Measurements from ENCODE around the gene CT83. TPM values are rescaled to one million over a fixed set of nuclear protein-coding genes. Genes with fewer than 3 reads are reported as not detected.
A peak's percentile ranks its signal among the peaks of the same experiment; 100 is the strongest.

CT83 gene
- total RNA-seq, 1 donor from 2014 or later = not detected

GRCh38 chrX:116436358-116436816 is 26.4 kb downstream of the CT83 start, which contains the start of gene SLC6A14:
Gene SLC6A14, plus strand, starts transcription at chrX:116436606. Its CDS starts 104 bp downstream, at chrX:116436710.
- Mint-ChIP-seq H3K27me3 (ENCODE audit: low read depth) (peaks cover 14% of the 10 kb centered on the region), H3K9me3 (peaks cover 4% of the 10 kb centered on the region), H3K36me3 (no peaks in the 10 kb centered on the region), H3K27ac (no peak within 1 kb of the TSS), H3K4me1 (peaks cover 6% of the 10 kb centered on the region), H3K4me3 (no peak within 1 kb of the TSS)
- DNase-seq (ENCODE audit: low spot score in 2 of 2, unreplicated experiment in 2 of 2) = no peak
- TF ChIP-seq CTCF (IDR thresholded peaks at IDR 0.05; ENCODE audit: unreplicated experiment) = no peak

GRCh38 chrX:116435597-116435996 is 27.2 kb downstream of the CT83 start:
- peaks cover 4% of the 10 kb centered on the region for H3K9me3 Mint-ChIP-seq
- no peak overlapping the region for H3K27ac Mint-ChIP-seq
- no peaks in the 10 kb centered on the region for H3K36me3 Mint-ChIP-seq
- H3K4me1 Mint-ChIP-seq = peaks cover 6% of the 10 kb centered on the region
- H3K4me3 Mint-ChIP-seq = no peak overlapping the region
- no peak for DNase-seq (ENCODE audit: low spot score in 2 of 2, unreplicated experiment in 2 of 2)
- peaks cover 14% of the 10 kb centered on the region for H3K27me3 Mint-ChIP-seq (ENCODE audit: low read depth)
- no peak for TF ChIP-seq CTCF (IDR thresholded peaks at IDR 0.05; ENCODE audit: unreplicated experiment)

GRCh38 chrX:116427978-116428377 is 34.8 kb downstream of the CT83 start:
- no peak for DNase-seq (ENCODE audit: low spot score in 2 of 2, unreplicated experiment in 2 of 2)
- peaks cover under 1% of the 10 kb centered on the region for H3K4me1 Mint-ChIP-seq
- no peak for TF ChIP-seq CTCF (IDR thresholded peaks at IDR 0.05; ENCODE audit: unreplicated experiment)
- H3K4me3 Mint-ChIP-seq = no peak overlapping the region
- no peak overlapping the region for H3K27ac Mint-ChIP-seq
- peaks cover 6% of the 10 kb centered on the region for H3K9me3 Mint-ChIP-seq
- H3K27me3 Mint-ChIP-seq (ENCODE audit: low read depth) = no peaks in the 10 kb centered on the region
- H3K36me3 Mint-ChIP-seq = no peaks in the 10 kb centered on the region

- H3K27ac Mint-ChIP-seq = no peak overlapping the region
- peaks cover 3% of the 10 kb centered on the region for H3K9me3 Mint-ChIP-seq
- H3K4me3 Mint-ChIP-seq = no peak overlapping the region
- no peaks in the 10 kb centered on the region for H3K36me3 Mint-ChIP-seq
- peaks cover 10% of the 10 kb centered on the region for H3K4me1 Mint-ChIP-seq
- DNase-seq (ENCODE audit: low spot score in 2 of 2, unreplicated experiment in 2 of 2) = no peak
- TF ChIP-seq CTCF (IDR thresholded peaks at IDR 0.05; ENCODE audit: unreplicated experiment) = no peak
- H3K27me3 Mint-ChIP-seq (ENCODE audit: low read depth) = no peaks in the 10 kb centered on the region
Measured at GRCh38 chrX:116417968-116418367, 44.8 kb downstream of the CT83 start.

- H3K4me1 Mint-ChIP-seq = peaks cover 8% of the 10 kb centered on the region
- TF ChIP-seq CTCF (IDR thresholded peaks at IDR 0.05; ENCODE audit: unreplicated experiment) = no peak
- no peak overlapping the region for H3K4me3 Mint-ChIP-seq
- DNase-seq (ENCODE audit: low spot score in 2 of 2, unreplicated experiment in 2 of 2) = peak in 1 of 2 experiments; percentile 39
- H3K9me3 Mint-ChIP-seq = peaks cover 3% of the 10 kb centered on the region
- peak overlapping the region; percentile 39 for H3K27ac Mint-ChIP-seq
- no peaks in the 10 kb centered on the region for H3K36me3 Mint-ChIP-seq
- no peaks in the 10 kb centered on the region for H3K27me3 Mint-ChIP-seq (ENCODE audit: low read depth)
Measured at GRCh38 chrX:116417214-116417613, 45.6 kb downstream of the CT83 start.

- TF ChIP-seq CTCF (IDR thresholded peaks at IDR 0.05; ENCODE audit: unreplicated experiment) = no peak
- peaks cover 29% of the 10 kb centered on the region for H3K9me3 Mint-ChIP-seq
Measured at GRCh38 chrX:116413273-116413672, 49.5 kb downstream of the CT83 start.

More at GRCh38 chrX:116413273-116413672, 49.5 kb downstream of the CT83 start:
- DNase-seq (ENCODE audit: low spot score in 2 of 2, unreplicated experiment in 2 of 2) = no peak
- Mint-ChIP-seq H3K27me3 (ENCODE audit: low read depth) (no peaks in the 10 kb centered on the region), H3K36me3 (peaks cover 2% of the 10 kb centered on the region), H3K4me1 (peaks cover 12% of the 10 kb centered on the region), H3K27ac (no peak overlapping the region), H3K4me3 (no peak overlapping the region)
